Ramos (cell line): Measurements from ENCODE around the gene RNF10.
"Not testable (repeated sequence)": the region's sequence is repeated elsewhere in the genome, so short reads cannot be mapped to it uniquely, and the experiment has no call there.

Experiments used
- in situ Hi-C: fragments of 300-500 bp; cut with MboI; formaldehyde crosslinking; loops from one replicate; pipeline ENCODE4 v1.14.3; 2022; ENCODE audit warnings: low sequenced_read_pairs; ENCODE audit not compliant: unreplicated experiment

The RNF10 gene

GRCh38 chr12:120599672-120600552 lies 65.8 kb downstream of the RNF10 start:
- in situ Hi-C loops, result loop anchor here (10.0 kb wide), 1 partner anchor 485 kb away; no protein-coding TSS in a partner anchor

GRCh38 chr12:120602416-120602815 lies 68.3 kb downstream of the RNF10 start:
- in situ Hi-C loops, result not testable (repeated sequence)

GRCh38 chr12:120610560-120610959 lies 76.4 kb downstream of the RNF10 start:
- in situ Hi-C loops, result loop anchor here (10.0 kb wide), 1 partner anchor 354 kb away; no protein-coding TSS in a partner anchor

DNA sequence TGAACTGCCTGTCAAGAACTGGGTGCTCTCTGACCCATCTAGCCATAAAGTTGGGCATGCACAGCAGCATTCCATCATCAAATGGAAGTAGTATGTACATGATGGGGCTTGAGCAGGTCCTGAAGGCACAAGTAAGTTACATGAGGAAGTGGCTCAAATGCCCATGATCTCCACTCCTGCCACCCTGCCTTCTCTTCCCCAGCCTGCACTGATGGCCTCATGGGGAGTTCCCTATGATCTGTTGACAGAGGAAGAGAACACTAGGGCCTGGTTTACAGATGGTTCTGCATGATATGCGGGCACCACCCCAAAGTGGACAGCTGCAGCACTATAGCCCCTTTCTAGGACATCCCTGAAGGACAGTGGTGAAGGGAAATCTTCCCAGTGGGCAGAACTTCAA lies 77.4 kb downstream of the RNF10 start:
- in situ Hi-C loops, result loop anchor here (10.0 kb wide), 1 partner anchor 353 kb away; no protein-coding TSS in a partner anchor

GRCh38 chr12:120614848-120615247 lies 80.7 kb downstream of the RNF10 start:
- in situ Hi-C loops, result loop anchor here (10.0 kb wide), 1 partner anchor 350 kb away; no protein-coding TSS in a partner anchor

DNA sequence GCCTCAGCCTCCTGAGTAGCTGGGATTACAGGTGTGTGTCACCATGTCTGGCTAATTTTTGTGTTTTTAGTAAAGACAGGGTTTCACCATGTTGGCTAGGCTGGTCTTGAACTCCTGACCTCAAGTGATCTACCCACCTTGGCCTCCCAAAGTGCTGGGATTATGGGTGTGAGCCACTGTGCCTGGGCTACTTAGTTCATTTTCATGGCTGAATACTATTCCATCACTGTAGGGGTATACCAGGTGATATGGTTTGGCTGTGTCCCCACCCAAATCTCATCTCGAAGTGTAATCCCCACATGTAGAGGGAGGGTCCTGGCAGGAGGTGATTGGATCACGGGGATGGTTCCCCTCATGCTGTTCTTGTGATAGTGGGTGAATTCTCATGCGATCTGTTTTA lies 83.0 kb downstream of the RNF10 start:
- in situ Hi-C loops, result loop anchor here (10.0 kb wide), 1 partner anchor 348 kb away; no protein-coding TSS in a partner anchor

DNA sequence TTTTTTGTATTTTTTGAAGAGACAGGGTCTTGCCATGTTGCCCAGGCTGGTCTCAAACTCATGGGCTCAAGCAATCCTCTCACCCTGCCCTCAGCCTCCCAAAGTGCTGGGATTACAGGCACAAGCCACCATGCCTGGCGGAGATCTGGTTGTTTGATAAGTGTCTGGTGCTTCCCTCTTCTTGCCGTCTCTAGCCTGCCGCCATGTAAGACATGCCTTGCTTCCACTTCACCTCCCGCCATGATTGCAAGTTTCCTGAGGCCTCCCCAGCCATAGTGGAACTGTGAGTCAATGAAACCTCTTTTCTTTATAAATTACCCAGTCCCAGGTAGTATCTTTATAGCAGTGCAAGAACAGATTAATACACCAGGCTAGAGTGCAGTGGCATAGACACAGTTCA lies 83.6 kb downstream of the RNF10 start:
- in situ Hi-C loops, result loop anchor here (10.0 kb wide), 1 partner anchor 347 kb away; no protein-coding TSS in a partner anchor

- in situ Hi-C loops, result loop anchor here (10.0 kb wide), 1 partner anchor 346 kb away; no protein-coding TSS in a partner anchor
These were observed 84.9 kb downstream of the RNF10 start for GRCh38 chr12:120618954-120619615.

DNA sequence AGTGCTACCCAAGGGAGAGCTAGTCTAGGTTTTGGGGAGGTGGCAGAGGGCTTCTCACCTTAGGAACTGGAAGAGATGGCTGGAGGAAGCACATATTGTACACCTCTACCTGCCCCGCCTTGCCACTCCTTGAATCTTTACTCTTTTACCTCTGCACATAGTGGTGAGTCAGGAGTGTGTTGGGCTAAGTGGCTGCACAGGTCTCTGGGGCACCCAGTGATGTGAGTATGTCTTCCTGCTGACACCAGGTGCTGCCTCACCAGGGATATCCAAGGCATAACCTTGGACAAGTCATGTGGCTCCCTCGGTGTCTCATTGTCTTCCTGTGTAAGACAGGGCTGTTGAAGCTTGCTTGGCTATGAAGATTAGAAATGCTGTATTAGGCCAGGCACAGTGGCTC lies 86.5 kb downstream of the RNF10 start:
- in situ Hi-C loops, result no loop called here

GRCh38 chr12:120625557-120626419 lies 91.6 kb downstream of the RNF10 start:
- in situ Hi-C loops, result no loop called here
